Progenitor cell of endocrine pancreas (in vitro differentiated cells): Measurements from ENCODE around the gene UBR7. TPM values are rescaled to one million over a fixed set of nuclear protein-coding genes. Genes with fewer than 3 reads are reported as not detected.

Experiments
- DNase-seq: peaks from one replicate; pipeline ENCODE4 v3.0.0; 2021; ENCODE audit warnings: low spot score; ENCODE audit not compliant: unreplicated experiment
- H3K27ac Mint-ChIP-seq: 2 replicates; pipeline ENCODE4 v1.8.0; 2021; ENCODE audit warnings: mild to moderate bottlenecking, moderate library complexity, mixed read lengths
- H3K27me3 Mint-ChIP-seq: 2 replicates; pipeline ENCODE4 v1.8.0; 2021; ENCODE audit warnings: mixed read lengths
- H3K36me3 Mint-ChIP-seq: 2 replicates; pipeline ENCODE4 v1.8.0; 2022; ENCODE audit warnings: mixed read lengths; ENCODE audit not compliant: insufficient read depth
- H3K4me1 Mint-ChIP-seq: 2 replicates; pipeline ENCODE4 v1.8.0; 2021; ENCODE audit warnings: low read depth, mixed read lengths
- H3K4me3 Mint-ChIP-seq: 2 replicates; pipeline ENCODE4 v1.8.0; 2021; ENCODE audit warnings: low read depth, mild to moderate bottlenecking, moderate library complexity, mixed read lengths
- H3K9me3 Mint-ChIP-seq: 2 replicates; pipeline ENCODE4 v1.8.0; 2021; ENCODE audit warnings: low read depth, mixed read lengths
- CTCF ChIP-seq: fragments of 200-600 bp; sonication (generic); IDR thresholded peaks from one replicate; pipeline ENCODE4 v1.5.0; 2021; ENCODE audit warnings: antibody characterized with exemption, mild to moderate bottlenecking; ENCODE audit not compliant: unreplicated experiment
- total RNA-seq: library from RNA; stranded (reverse); gene quantifications from 2 replicates; pipeline ENCODE4 v1.2.1, GENCODE V29; 2021

UBR7 gene
- total RNA-seq, 1 donor from 2014 or later = 17.2 TPM

GRCh38 chr14:93199031-93199430 is 8.0 kb upstream of the UBR7 start:
- no peaks in the 10 kb centered on the region for H3K27me3 Mint-ChIP-seq
- H3K4me3 Mint-ChIP-seq = no peak overlapping the region
- peaks cover 1% of the 10 kb centered on the region for H3K36me3 Mint-ChIP-seq
- H3K27ac Mint-ChIP-seq = peak overlapping the region; percentile 52
- no peaks in the 10 kb centered on the region for H3K4me1 Mint-ChIP-seq
- TF ChIP-seq CTCF = no peak
- no peaks in the 10 kb centered on the region for H3K9me3 Mint-ChIP-seq
- no peak for DNase-seq

GRCh38 chr14:93200553-93200952 is 6.5 kb upstream of the UBR7 start:
- no peak for TF ChIP-seq CTCF
- no peaks in the 10 kb centered on the region for H3K36me3 Mint-ChIP-seq
- H3K27ac Mint-ChIP-seq = no peak overlapping the region

GRCh38 chr14:93201155-93201704 is 5.8 kb upstream of the UBR7 start:
- H3K9me3 Mint-ChIP-seq = no peaks in the 10 kb centered on the region
- H3K4me3 Mint-ChIP-seq = no peak overlapping the region
- no peaks in the 10 kb centered on the region for H3K36me3 Mint-ChIP-seq
- no peaks in the 10 kb centered on the region for H3K27me3 Mint-ChIP-seq
- H3K27ac Mint-ChIP-seq = no peak overlapping the region
- no peak for TF ChIP-seq CTCF
- no peak for DNase-seq
- H3K4me1 Mint-ChIP-seq = peaks cover 4% of the 10 kb centered on the region

More at GRCh38 chr14:93200553-93200952, 6.5 kb upstream of the UBR7 start:
- H3K4me3 Mint-ChIP-seq = no peak overlapping the region
- H3K27me3 Mint-ChIP-seq = no peaks in the 10 kb centered on the region
- DNase-seq = no peak
- no peaks in the 10 kb centered on the region for H3K9me3 Mint-ChIP-seq
- H3K4me1 Mint-ChIP-seq = peaks cover under 1% of the 10 kb centered on the region

GRCh38 chr14:93207468-93208308 is 632 bp downstream of the UBR7 start:
- peaks cover under 1% of the 10 kb centered on the region for H3K36me3 Mint-ChIP-seq
- peak overlapping the region; percentile 94 for H3K4me3 Mint-ChIP-seq
- no peaks in the 10 kb centered on the region for H3K9me3 Mint-ChIP-seq
- TF ChIP-seq CTCF = peak; percentile 49
- no peaks in the 10 kb centered on the region for H3K27me3 Mint-ChIP-seq
- peak overlapping the region; percentile 94 for H3K27ac Mint-ChIP-seq
- peak; percentile 49 for DNase-seq
- H3K4me1 Mint-ChIP-seq = peaks cover 16% of the 10 kb centered on the region

GRCh38 chr14:93212432-93212831 is 5.4 kb downstream of the UBR7 start:
- Mint-ChIP-seq H3K4me1 (peaks cover 8% of the 10 kb centered on the region), H3K27ac (no peak overlapping the region), H3K36me3 (peaks cover 11% of the 10 kb centered on the region), H3K4me3 (no peak overlapping the region), H3K9me3 (no peaks in the 10 kb centered on the region), H3K27me3 (no peaks in the 10 kb centered on the region)
- no peak for TF ChIP-seq CTCF
- DNase-seq = no peak
